Measurements from ENCODE around the gene ZC3H12D.

Gene ZC3H12D

GRCh38 chr6:149472241-149472640, 12.6 kb downstream of the ZC3H12D start:
- no peak for TF ChIP-seq CTCF (IDR thresholded peaks at IDR 0.05; ENCODE audit: control extremely low read depth, extremely low read depth, low read depth, missing control alignments)
- ChIA-PET CTCF (interaction anchor here (1.5 kb wide), 1 partner anchor 9 kb away, joined by 6 read pairs; no protein-coding TSS in a partner anchor), POLR2A (no interaction called here)
- DNase-seq (ENCODE audit: extremely low spot score): no peak

GRCh38 chr6:149471801-149472200, 13.0 kb downstream of the ZC3H12D start:
- POLR2A ChIA-PET: no interaction called here
- CTCF ChIA-PET: no interaction called here

GRCh38 chr6:149470948-149471347, 13.9 kb downstream of the ZC3H12D start:
- CTCF ChIA-PET: no interaction called here
- no peak for TF ChIP-seq CTCF (IDR thresholded peaks at IDR 0.05; ENCODE audit: control extremely low read depth, extremely low read depth, low read depth, missing control alignments)
- POLR2A ChIA-PET: no interaction called here
- DNase-seq (ENCODE audit: extremely low spot score): no peak

More at GRCh38 chr6:149471801-149472200, 13.0 kb downstream of the ZC3H12D start:
- no peak for TF ChIP-seq CTCF (IDR thresholded peaks at IDR 0.05; ENCODE audit: control extremely low read depth, extremely low read depth, low read depth, missing control alignments)
- no peak for DNase-seq (ENCODE audit: extremely low spot score)

- DNase-seq (ENCODE audit: extremely low spot score): no peak
- TF ChIP-seq CTCF (IDR thresholded peaks at IDR 0.05; ENCODE audit: control extremely low read depth, extremely low read depth, low read depth, missing control alignments): no peak
- POLR2A ChIA-PET: interaction anchor here (0.6 kb wide), 1 partner anchor 98 kb away, joined by 3 read pairs; the partner anchor contains the start of gene GINM1
- CTCF ChIA-PET: interaction anchor here (0.8 to 2.6 kb wide), 6 partner anchors 10 to 441 kb away, joined by 3 to 10 read pairs (median 5); no protein-coding TSS in a partner anchor
These were observed 16.6 kb downstream of the ZC3H12D start for GRCh38 chr6:149468179-149468578.

GRCh38 chr6:149467265-149467664, 17.5 kb downstream of the ZC3H12D start:
- CTCF ChIA-PET: interaction anchor here (1.5 to 2.6 kb wide), 3 partner anchors 13 to 439 kb away, joined by 6 to 10 read pairs (median 7); no protein-coding TSS in a partner anchor
- POLR2A ChIA-PET: interaction anchor here (0.5 kb wide), 1 partner anchor 21 kb away, joined by 4 read pairs; no protein-coding TSS in a partner anchor
- no peak for DNase-seq (ENCODE audit: extremely low spot score)
- TF ChIP-seq CTCF (IDR thresholded peaks at IDR 0.05; ENCODE audit: control extremely low read depth, extremely low read depth, low read depth, missing control alignments): no peak

- DNase-seq (ENCODE audit: extremely low spot score): no peak
- TF ChIP-seq CTCF (IDR thresholded peaks at IDR 0.05; ENCODE audit: control extremely low read depth, extremely low read depth, low read depth, missing control alignments): no peak
- CTCF ChIA-PET: interaction anchor here (0.8 to 4.0 kb wide), 3 partner anchors 10 to 53 kb away, joined by 3 to 17 read pairs (median 3); no protein-coding TSS in a partner anchor
- POLR2A ChIA-PET: no interaction called here
These were observed 20.4 kb downstream of the ZC3H12D start for GRCh38 chr6:149464411-149464810.
